Gastroesophageal sphincter (tissue), 3 donors: Measurements from ENCODE around the gene BRCA1.

Experiments
- POLR2A ChIP-seq, 2 donors: fragments of 450-650 bp; IDR thresholded peaks; one replicate each; pipeline ENCODE4 v1.6.1; 2017; ENCODE audit warnings: antibody characterized with exemption in 2 of 2, mild to moderate bottlenecking in 2 of 2, moderate library complexity in 1 of 2
- TF ChIP-seq, protein P1 (sequence below), 4 experiments: fragments of 200-600 bp in 2 of 4; fragments of 450-650 bp in 2 of 4; sonication (generic) in 1 of 4; IDR thresholded peaks; one replicate each; pipeline ENCODE4 v1.5.1; 2017 to 2019; ENCODE audit warnings: antibody characterized with exemption in 4 of 4, mild to moderate bottlenecking in 2 of 4, moderate library complexity in 2 of 4

DNA sequence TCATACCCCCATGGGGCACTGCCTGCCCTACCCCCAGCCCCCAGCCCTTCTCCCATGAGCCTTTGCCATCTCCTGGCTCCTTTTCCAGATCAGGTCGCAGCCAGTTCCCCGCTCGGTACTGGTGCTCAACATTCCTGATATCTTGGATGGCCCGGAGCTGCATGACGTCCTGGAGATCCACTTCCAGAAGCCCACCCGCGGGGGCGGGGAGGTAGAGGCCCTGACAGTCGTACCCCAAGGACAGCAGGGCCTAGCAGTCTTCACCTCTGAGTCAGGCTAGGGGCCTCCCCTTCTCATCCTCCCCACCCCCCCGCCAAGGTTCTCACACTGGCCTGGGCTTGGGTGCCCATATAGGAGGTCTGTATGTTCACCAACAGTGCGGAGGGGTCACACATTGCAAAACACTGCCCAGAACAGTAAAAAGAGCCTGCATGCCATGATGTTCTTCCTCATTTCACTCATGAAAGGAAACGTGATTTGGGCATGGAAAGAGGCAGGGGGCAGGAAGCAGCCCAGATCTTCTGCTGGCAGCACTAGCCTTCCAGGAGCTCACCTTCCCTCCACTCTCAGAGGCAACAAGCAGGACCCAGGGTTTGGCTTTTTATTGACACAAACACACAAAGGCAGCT is 111.0 kb downstream of the BRCA1 start:
- TF ChIP-seq, protein P1, sequence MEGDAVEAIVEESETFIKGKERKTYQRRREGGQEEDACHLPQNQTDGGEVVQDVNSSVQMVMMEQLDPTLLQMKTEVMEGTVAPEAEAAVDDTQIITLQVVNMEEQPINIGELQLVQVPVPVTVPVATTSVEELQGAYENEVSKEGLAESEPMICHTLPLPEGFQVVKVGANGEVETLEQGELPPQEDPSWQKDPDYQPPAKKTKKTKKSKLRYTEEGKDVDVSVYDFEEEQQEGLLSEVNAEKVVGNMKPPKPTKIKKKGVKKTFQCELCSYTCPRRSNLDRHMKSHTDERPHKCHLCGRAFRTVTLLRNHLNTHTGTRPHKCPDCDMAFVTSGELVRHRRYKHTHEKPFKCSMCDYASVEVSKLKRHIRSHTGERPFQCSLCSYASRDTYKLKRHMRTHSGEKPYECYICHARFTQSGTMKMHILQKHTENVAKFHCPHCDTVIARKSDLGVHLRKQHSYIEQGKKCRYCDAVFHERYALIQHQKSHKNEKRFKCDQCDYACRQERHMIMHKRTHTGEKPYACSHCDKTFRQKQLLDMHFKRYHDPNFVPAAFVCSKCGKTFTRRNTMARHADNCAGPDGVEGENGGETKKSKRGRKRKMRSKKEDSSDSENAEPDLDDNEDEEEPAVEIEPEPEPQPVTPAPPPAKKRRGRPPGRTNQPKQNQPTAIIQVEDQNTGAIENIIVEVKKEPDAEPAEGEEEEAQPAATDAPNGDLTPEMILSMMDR (IDR thresholded peaks at IDR 0.05): no peak
- TF ChIP-seq POLR2A (IDR thresholded peaks at IDR 0.05): no peak
